Ovary (tissue), 3 donors: ENCODE data around the gene MST1.
"Not testable (repeated sequence)": the region's sequence is repeated elsewhere in the genome, so short reads cannot be mapped to it uniquely, and the experiment has no call there.

Source experiments
- POLR2A ChIP-seq: fragments of 450-650 bp; IDR thresholded peaks from one replicate; pipeline ENCODE4 v1.6.1; 2017; ENCODE audit warnings: antibody characterized with exemption, mild to moderate bottlenecking, moderate library complexity
- TF ChIP-seq, protein P1 (sequence below), 3 donors: fragments of 450-650 bp in 2 of 3; fragments of 200-600 bp in 1 of 3; IDR thresholded peaks; one replicate each; pipeline versions ENCODE4 v1.5.1 to v1.8.0; 2016 to 2022; ENCODE audit warnings: antibody characterized with exemption in 3 of 3, mild to moderate bottlenecking in 1 of 3
- donor health status: DM: no; HTN: no; CAD: no.

DNA sequence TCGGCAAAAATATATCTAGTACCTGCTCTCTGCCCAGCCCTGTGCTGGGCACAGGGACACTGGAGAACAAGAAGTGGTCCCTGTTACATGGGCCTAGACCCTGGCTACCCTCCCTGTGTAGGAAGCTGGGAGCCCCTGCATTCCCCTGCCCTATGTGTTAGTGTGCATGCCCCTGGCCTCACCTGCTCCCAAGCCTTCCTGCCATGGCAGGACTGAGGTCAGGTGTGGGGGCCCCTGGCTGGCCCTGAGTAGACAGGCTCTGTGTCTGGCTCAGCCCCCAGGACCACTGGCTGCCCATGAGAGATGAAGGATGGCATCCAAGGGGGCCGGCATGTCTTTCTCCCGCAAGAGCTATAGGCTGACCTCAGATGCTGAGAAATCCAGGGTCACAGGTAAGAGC lies 1.6 kb upstream of the MST1 start:
- TF ChIP-seq, protein P1, sequence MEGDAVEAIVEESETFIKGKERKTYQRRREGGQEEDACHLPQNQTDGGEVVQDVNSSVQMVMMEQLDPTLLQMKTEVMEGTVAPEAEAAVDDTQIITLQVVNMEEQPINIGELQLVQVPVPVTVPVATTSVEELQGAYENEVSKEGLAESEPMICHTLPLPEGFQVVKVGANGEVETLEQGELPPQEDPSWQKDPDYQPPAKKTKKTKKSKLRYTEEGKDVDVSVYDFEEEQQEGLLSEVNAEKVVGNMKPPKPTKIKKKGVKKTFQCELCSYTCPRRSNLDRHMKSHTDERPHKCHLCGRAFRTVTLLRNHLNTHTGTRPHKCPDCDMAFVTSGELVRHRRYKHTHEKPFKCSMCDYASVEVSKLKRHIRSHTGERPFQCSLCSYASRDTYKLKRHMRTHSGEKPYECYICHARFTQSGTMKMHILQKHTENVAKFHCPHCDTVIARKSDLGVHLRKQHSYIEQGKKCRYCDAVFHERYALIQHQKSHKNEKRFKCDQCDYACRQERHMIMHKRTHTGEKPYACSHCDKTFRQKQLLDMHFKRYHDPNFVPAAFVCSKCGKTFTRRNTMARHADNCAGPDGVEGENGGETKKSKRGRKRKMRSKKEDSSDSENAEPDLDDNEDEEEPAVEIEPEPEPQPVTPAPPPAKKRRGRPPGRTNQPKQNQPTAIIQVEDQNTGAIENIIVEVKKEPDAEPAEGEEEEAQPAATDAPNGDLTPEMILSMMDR (IDR thresholded peaks at IDR 0.05): not testable (repeated sequence)
- TF ChIP-seq POLR2A: not testable (repeated sequence)
